ENCODE measurements around the gene ERCC6L.

The ERCC6L gene

DNA sequence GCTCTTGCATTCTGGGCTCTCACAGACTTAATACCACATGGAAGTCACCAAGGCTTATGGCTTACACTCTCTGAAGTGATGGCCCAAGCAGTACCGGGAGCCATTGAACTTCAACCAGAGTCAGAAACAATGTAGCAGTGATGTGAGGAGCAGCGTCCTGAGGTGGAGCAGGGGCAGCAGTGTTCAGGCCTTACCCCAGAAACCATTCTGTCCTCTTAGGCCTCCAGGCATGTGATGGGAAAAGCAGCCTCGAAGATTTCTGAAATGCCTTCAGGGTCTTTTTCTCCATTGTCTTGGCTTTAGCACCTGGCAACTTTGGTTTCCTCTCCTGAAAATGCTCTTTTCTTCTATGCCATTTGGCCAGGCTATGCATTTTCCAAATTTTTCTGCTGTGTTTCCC, 80.1 kb downstream of the ERCC6L start:
- no peak overlapping the region for H3K27ac ChIP-seq
- no peak for TF ChIP-seq ZFX (IDR thresholded peaks at IDR 0.05; ENCODE audit: borderline replicate concordance)
- TF ChIP-seq, protein P1, sequence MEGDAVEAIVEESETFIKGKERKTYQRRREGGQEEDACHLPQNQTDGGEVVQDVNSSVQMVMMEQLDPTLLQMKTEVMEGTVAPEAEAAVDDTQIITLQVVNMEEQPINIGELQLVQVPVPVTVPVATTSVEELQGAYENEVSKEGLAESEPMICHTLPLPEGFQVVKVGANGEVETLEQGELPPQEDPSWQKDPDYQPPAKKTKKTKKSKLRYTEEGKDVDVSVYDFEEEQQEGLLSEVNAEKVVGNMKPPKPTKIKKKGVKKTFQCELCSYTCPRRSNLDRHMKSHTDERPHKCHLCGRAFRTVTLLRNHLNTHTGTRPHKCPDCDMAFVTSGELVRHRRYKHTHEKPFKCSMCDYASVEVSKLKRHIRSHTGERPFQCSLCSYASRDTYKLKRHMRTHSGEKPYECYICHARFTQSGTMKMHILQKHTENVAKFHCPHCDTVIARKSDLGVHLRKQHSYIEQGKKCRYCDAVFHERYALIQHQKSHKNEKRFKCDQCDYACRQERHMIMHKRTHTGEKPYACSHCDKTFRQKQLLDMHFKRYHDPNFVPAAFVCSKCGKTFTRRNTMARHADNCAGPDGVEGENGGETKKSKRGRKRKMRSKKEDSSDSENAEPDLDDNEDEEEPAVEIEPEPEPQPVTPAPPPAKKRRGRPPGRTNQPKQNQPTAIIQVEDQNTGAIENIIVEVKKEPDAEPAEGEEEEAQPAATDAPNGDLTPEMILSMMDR (IDR thresholded peaks at IDR 0.05), result no peak

Data from 22Rv1 (cell line).